IMR-90 (cell line): ENCODE data around the gene DYNC1H1.

Experiments
- BHLHE40 ChIP-seq: fragments of 150-350 bp; IDR thresholded peaks from 2 replicates; pipeline ENCODE4 v1.6.1; 2016; ENCODE audit warnings: mild to moderate bottlenecking, low read depth, low read length
- CEBPB ChIP-seq: IDR thresholded peaks from 2 replicates; pipeline ENCODE4 v1.6.1; 2012; ENCODE audit warnings: low read depth, low read length, improper control_type of control experiment
- CTCF ChIP-seq: conservative IDR thresholded peaks from 2 replicates; pipeline ENCODE4 v1.5.1; 2012; ENCODE audit warnings: mild to moderate bottlenecking, low read depth, low read length, improper control_type of control experiment
- ELK1 ChIP-seq: fragments of 150-350 bp; IDR thresholded peaks from 2 replicates; pipeline ENCODE4 v1.6.1; 2016; ENCODE audit warnings: low read depth, mild to moderate bottlenecking, low read length, moderate library complexity, borderline replicate concordance
- MAFK ChIP-seq: IDR thresholded peaks from 2 replicates; pipeline ENCODE4 v1.6.1; 2012; ENCODE audit warnings: low read depth, low read length, improper control_type of control experiment
- MXI1 ChIP-seq: IDR thresholded peaks from 2 replicates; pipeline ENCODE4 v1.6.1; 2012; ENCODE audit warnings: low read depth, mild to moderate bottlenecking, low read length, moderate library complexity, borderline replicate concordance
- POLR2A ChIP-seq: IDR thresholded peaks from 2 replicates; pipeline ENCODE4 v1.6.1; 2012; ENCODE audit warnings: mild to moderate bottlenecking, low read depth, low read length
- RAD21 ChIP-seq: IDR thresholded peaks from 2 replicates; pipeline ENCODE4 v1.6.1; 2012; ENCODE audit warnings: low read length, improper control_type of control experiment
- SMC3 ChIP-seq: fragments of 150-350 bp; IDR thresholded peaks from 2 replicates; pipeline ENCODE4 v1.6.1; 2016; ENCODE audit warnings: low read depth, mild to moderate bottlenecking, antibody characterized with exemption, low read length, moderate library complexity
- TF ChIP-seq, protein P1 (sequence below): fragments of 150-350 bp; IDR thresholded peaks from 2 replicates; pipeline ENCODE4 v1.6.1; 2017; ENCODE audit warnings: mild to moderate bottlenecking, antibody characterized with exemption, low read length, low read depth

- no peak for TF ChIP-seq CTCF
- TF ChIP-seq POLR2A, result no peak
- no peak for TF ChIP-seq RAD21
- TF ChIP-seq, protein P1, sequence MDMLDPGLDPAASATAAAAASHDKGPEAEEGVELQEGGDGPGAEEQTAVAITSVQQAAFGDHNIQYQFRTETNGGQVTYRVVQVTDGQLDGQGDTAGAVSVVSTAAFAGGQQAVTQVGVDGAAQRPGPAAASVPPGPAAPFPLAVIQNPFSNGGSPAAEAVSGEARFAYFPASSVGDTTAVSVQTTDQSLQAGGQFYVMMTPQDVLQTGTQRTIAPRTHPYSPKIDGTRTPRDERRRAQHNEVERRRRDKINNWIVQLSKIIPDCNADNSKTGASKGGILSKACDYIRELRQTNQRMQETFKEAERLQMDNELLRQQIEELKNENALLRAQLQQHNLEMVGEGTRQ, result no peak
- TF ChIP-seq MXI1, result no peak
- TF ChIP-seq SMC3, result no peak
- no peak for TF ChIP-seq BHLHE40
- TF ChIP-seq ELK1, result no peak
- no peak for TF ChIP-seq MAFK
- TF ChIP-seq CEBPB, result no peak
Measured at GRCh38 chr14:102078831-102079699, 114.7 kb downstream of the DYNC1H1 start.
